Stimulated activated CD4-positive, alpha-beta T cell treated with anti-CD3 and anti-CD28 coated beads, Interleukin-4, amount 100 ng/mL, for 48 hours (primary cell): Measurements from ENCODE around the gene NDUFS6.

Experiments used
- DNase-seq, 2 donors: peaks; one replicate each; pipeline ENCODE4 v3.0.0-alpha.2; 2020; ENCODE audit warnings: low read depth in 2 of 2

NDUFS6 gene

DNA sequence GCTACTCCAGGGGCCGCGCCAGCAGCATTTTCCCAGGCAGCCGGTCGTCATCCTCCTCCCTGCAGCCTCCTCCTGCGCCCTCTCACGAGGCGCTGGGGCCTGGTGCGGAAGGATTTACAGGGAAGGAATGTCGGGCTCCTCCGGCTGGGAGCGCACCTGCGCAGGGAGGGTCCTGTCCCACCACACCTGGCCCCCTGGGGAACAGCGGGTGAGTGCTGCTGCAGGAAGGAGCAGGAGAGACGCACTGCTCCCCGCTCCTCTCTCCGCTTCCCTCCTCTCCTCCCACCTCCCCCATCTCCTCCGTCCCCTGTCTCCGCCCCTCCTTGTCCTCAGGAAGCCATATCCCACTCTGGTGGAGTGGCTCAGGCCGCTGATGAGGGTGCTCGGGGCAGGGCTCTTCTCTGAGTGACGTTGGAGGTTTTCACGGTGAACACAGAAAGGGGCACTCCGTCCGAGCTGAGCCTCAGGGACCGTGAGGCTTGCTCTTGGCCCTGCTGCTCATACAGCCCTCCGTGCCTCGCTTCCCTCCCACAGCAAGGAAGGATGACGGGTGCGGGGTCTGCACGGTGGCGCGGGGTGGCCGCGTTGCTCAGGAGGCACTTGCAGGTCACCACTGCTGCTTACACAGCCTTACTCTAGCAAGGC lies 50.2 kb downstream of the NDUFS6 start:
- DNase-seq, result no peak

GRCh38 chr5:1852324-1852947 lies 51.2 kb downstream of the NDUFS6 start:
- no peak for DNase-seq

DNA sequence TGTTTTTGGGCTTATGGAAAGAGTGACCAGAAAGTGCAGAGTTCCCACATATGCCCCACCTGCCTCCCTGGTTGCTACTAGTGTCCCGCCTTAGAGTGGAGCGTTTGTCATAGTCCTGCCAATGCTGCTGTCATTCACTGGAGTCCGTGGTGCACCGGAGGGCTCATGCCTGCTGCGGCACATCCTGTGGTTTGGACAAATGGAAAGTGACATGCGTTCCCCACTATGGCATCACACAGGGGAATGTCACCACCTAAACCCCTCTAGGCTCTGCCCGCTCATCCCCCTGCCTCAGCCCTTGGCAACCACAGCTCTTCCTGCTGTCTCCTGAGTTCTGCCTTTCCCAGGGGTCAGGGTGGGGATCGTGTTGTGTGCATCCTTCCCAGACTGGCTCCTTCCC lies 52.3 kb downstream of the NDUFS6 start:
- no peak for DNase-seq

- no peak for DNase-seq
Measured at GRCh38 chr5:1855075-1855474, 53.9 kb downstream of the NDUFS6 start.

DNA sequence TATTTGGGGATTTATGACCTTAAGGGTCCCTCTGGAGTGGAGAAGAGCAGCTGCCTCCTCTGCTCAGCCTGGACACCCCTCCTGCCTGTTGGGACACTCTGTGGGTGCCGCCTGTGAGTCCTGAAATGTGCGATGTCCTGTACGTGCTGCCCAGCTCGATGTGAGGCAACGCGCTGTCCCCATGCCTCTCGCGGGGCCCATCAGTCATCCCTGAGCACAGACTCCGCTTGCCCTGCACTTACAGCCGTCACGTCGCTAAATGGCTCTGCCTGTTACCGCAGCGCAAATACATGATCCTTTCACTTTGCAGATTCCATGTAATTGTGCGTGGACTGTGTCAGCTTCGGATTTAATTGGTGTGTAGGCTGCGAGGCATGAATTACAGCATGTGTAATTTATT lies 54.4 kb downstream of the NDUFS6 start:
- no peak for DNase-seq

GRCh38 chr5:1856596-1857255 lies 55.5 kb downstream of the NDUFS6 start:
- no peak for DNase-seq

DNA sequence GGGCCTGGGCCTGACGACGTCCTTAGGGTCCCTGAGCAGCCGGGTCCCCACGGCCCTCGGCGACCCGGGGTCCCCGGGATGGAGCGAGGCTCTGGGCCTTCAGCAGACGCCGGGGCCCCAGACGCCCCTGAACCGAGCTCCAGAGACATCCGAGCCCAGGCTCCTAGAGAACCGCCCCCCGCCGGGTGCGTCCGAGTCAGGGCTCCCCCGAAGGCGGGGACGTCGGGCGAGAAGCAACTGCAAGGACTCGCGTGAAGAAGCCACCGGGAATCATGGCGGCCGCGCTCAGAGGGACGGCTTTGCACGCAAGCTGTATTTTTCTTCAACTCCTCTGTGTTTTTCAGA lies 56.0 kb downstream of the NDUFS6 start:
- DNase-seq, result no peak

GRCh38 chr5:1858436-1858835 lies 57.2 kb downstream of the NDUFS6 start:
- no peak for DNase-seq

- DNase-seq, result no peak
Measured at GRCh38 chr5:1859099-1859498, 57.9 kb downstream of the NDUFS6 start.

GRCh38 chr5:1860021-1860610 lies 58.9 kb downstream of the NDUFS6 start:
- DNase-seq, result no peak

- DNase-seq, result no peak
Measured at GRCh38 chr5:1860949-1861348, 59.7 kb downstream of the NDUFS6 start.

DNA sequence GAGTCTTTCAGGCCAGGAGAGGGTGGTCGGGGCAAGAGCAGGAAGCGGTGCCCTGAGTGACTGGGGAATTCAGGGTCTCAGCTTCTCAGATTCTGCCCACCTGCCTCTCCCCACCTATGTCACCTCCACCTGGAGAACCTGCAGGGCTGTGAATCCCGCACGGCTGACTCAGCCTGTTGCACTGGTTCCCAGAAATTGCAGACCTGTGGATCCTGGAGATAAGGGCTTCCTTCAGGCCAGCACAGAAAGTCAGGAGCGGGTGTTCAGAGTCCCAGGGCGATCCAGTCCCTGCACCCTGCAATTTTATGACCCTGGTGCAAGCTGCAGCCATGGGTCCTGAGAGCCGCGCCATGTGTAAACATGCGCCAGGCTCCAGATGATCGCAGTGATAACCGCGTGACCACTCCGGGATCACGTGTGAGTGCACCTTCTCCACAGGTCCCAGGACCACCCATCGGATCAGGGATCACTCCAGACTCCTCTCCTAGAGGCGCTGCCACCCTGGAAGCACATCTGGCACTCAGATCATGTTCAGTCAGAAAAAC lies 63.8 kb downstream of the NDUFS6 start:
- DNase-seq, result no peak

- no peak for DNase-seq
Measured at GRCh38 chr5:1865486-1865885, 64.3 kb downstream of the NDUFS6 start.
